Gastrocnemius medialis (tissue), 4 donors: Measurements from ENCODE around the gene TRPC3.

Experiments
- POLR2A ChIP-seq, 2 donors: fragments of 450-650 bp; IDR thresholded peaks; one replicate each; pipeline ENCODE4 v1.6.1; 2017; ENCODE audit warnings: antibody characterized with exemption in 2 of 2, mild to moderate bottlenecking in 2 of 2, moderate library complexity in 2 of 2
- TF ChIP-seq, protein P1 (sequence below), 5 experiments: fragments of 450-650 bp in 3 of 5; fragments of 200-600 bp in 2 of 5; sonication (generic) in 2 of 5; IDR thresholded peaks in 4 of 5; conservative IDR thresholded peaks in 1 of 5; 1 replicate in 4 of 5; 2 replicates in 1 of 5; pipeline ENCODE4 v1.5.1; 2016 to 2019; ENCODE audit warnings: antibody characterized with exemption in 5 of 5, mild to moderate bottlenecking in 3 of 5, moderate library complexity in 3 of 5

DNA sequence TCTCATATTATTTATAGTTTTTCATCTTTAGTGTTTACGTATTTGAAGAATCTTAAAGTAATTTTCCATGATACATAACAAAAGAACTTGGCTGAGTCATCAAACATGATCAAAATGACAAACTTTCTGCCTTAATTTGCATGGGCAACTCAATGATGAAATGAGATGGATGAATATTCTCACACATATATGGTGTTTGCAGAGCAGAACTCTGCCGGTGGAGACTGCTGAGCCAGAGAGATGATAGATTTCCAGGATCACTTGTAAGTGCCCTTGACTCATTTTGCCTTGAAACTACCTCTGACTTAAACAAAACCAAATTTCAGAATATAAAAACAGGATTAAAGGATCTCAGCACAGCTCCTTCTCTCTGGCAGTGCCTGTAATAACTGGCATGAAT is 38.2 kb downstream of the TRPC3 start:
- TF ChIP-seq, protein P1, sequence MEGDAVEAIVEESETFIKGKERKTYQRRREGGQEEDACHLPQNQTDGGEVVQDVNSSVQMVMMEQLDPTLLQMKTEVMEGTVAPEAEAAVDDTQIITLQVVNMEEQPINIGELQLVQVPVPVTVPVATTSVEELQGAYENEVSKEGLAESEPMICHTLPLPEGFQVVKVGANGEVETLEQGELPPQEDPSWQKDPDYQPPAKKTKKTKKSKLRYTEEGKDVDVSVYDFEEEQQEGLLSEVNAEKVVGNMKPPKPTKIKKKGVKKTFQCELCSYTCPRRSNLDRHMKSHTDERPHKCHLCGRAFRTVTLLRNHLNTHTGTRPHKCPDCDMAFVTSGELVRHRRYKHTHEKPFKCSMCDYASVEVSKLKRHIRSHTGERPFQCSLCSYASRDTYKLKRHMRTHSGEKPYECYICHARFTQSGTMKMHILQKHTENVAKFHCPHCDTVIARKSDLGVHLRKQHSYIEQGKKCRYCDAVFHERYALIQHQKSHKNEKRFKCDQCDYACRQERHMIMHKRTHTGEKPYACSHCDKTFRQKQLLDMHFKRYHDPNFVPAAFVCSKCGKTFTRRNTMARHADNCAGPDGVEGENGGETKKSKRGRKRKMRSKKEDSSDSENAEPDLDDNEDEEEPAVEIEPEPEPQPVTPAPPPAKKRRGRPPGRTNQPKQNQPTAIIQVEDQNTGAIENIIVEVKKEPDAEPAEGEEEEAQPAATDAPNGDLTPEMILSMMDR (IDR thresholded peaks at IDR 0.05 in 4 of 5, conservative IDR thresholded peaks at IDR 0.05 in 1 of 5), result no peak
- no peak for TF ChIP-seq POLR2A (IDR thresholded peaks at IDR 0.05)
